ENCODE results near the gene CCNC. TPM values are rescaled to one million over a fixed set of nuclear protein-coding genes. Genes with fewer than 3 reads are reported as not detected.

The CCNC gene
- total RNA-seq, 4 donors from 2014 or later, result 35.6 to 69.4 (median 67.1) TPM

DNA sequence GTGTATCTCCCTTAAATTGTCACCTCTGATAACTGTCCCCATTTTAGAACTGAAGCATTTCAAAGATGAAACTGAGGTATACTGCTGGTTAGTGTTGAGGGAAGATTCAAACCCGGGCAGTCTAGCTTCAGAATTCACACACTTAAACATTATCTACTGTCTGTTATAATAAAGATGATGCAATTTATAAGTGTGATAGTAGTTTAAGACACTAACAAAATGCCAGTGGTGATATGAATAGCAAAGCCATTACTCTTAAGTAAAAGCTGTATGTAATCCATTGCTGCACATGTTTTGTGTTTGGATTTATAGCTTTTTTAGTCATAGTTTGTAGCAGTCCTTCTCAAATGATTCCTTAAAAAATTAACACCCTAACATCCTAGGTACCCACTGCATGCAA is 73.0 kb downstream of the CCNC start:
- intact Hi-C loops (cut with DNase I), result no loop called here
- Histone ChIP-seq H3K27ac (no peak overlapping the region), H3K4me3 (no peak overlapping the region), H3K4me1 (peaks cover 0 to 6% (median 0%) of the 10 kb centered on the region in 3 donors), H3K27me3 (no peaks in the 10 kb centered on the region), H3K9me3 (no peaks in the 10 kb centered on the region), H3K36me3 (peaks cover 0 to 38% (median 0%) of the 10 kb centered on the region in 3 donors)
- TF ChIP-seq, protein P1, sequence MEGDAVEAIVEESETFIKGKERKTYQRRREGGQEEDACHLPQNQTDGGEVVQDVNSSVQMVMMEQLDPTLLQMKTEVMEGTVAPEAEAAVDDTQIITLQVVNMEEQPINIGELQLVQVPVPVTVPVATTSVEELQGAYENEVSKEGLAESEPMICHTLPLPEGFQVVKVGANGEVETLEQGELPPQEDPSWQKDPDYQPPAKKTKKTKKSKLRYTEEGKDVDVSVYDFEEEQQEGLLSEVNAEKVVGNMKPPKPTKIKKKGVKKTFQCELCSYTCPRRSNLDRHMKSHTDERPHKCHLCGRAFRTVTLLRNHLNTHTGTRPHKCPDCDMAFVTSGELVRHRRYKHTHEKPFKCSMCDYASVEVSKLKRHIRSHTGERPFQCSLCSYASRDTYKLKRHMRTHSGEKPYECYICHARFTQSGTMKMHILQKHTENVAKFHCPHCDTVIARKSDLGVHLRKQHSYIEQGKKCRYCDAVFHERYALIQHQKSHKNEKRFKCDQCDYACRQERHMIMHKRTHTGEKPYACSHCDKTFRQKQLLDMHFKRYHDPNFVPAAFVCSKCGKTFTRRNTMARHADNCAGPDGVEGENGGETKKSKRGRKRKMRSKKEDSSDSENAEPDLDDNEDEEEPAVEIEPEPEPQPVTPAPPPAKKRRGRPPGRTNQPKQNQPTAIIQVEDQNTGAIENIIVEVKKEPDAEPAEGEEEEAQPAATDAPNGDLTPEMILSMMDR (IDR thresholded peaks at IDR 0.05), result no peak
- TF ChIP-seq POLR2A (IDR thresholded peaks at IDR 0.05), result no peak
- WGBS, 2 donors, result 85 to 94% methylated on average over 1 of the region's 1 CpG
- DNase-seq, result no peak

Small RNAs within 50 kb of the gene (small RNA-seq; reads per million reads assigned to genes)
- 0 reads per million in 4 donors for gene RF00019

Other genes with a start within 250 kb of the CCNC start
- 10 to 100 TPM in 1 of 4 donors, 1 to 10 TPM in 3; 1.3 to 10.7 (median 4.6) TPM for gene FAXC, start 219.0 kb downstream of the CCNC start, total RNA-seq
- 10 to 100 TPM in 2 of 4 donors, 1 to 10 TPM in 2; 5.7 to 11.5 (median 9.0) TPM for gene COQ3, start 174.5 kb downstream of the CCNC start, total RNA-seq
- 100 to 1,000 TPM in 1 of 4 donors, 10 to 100 TPM in 3; 24.3 to 118 (median 47.4) TPM for gene PNISR, start 143.4 kb downstream of the CCNC start, total RNA-seq
- 10 to 100 TPM in 1 of 4 donors, 1 to 10 TPM in 3; 5.2 to 13.7 (median 8.2) TPM for gene USP45, start 53.2 kb downstream of the CCNC start, total RNA-seq
- under 1 TPM in 1 of 4 donors, not detected in 3; 0.19 TPM for gene PRDM13, start 38.2 kb upstream of the CCNC start, total RNA-seq